ENCODE measurements around the gene CFAP410.

Gene CFAP410

DNA sequence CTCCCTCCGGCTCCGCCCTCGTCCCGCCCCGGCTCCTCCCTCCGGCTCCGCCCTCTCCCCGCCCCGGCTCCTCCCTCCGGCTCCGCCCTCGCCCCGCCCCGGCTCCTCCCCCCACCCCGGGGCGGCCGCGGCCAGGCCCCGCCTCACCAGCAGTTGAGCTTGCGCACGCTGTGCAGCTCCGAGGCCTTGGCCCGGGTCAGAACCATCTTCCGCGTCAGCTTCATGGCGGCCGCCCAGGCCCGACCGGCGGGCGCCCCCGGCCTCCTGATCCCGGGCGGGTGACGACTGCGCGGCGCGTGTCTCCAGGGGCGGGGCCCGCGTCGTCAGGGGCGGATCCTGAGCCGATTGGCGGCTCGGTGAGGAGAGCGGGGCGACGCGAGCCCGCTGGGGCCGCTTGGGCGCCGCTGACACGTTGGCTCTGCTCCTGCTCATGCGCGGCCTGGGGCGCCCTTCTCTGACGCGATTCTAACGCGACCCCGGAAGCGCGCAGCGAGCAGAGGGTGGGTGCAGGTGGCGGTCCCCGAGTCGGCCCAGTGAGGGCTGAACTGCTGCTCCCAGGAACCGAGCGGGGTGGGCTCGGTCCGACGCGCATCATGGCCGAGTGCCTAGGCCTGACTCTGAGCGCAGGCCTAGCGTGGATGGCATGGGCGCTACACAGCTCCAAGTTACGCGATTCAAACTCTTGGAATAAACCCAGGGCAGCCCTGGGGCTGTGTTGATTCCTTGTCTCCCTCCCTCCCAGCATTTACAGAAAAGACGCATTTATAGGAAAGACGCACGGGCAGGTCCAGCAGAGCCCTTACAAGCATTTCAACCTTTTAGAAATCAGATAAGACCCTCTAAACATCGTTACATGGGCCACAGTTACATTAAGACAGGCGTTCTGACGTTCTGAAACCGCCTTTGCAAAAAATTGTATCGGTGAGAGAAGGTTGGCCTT lies at the start of gene CFAP410:
TSS of gene CFAP410 (minus strand) at position 420 of the 940 bp plus-strand sequence. CDS start at position 224, 196 bp downstream.
- peak; percentile 98 for DNase-seq (ENCODE audit: low spot score)

DNA sequence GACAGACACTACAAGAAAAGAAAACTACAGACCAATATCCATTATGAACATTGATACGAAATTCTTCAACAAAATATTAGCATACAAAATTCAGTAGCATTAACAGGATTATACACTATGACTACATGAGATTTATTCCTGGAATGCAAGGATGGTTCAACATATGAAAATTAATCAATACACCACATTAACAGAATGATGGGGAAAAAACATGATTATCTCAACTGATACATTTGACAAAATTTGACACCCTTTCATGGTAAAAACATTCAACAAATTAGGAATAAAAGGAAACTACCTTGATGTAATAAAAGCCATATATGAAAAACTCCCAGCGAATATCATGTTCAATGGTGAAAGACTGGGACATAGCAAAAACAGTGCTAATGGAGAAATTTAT lies 45.8 kb upstream of the CFAP410 start:
- no peak for DNase-seq (ENCODE audit: low spot score)

DNA sequence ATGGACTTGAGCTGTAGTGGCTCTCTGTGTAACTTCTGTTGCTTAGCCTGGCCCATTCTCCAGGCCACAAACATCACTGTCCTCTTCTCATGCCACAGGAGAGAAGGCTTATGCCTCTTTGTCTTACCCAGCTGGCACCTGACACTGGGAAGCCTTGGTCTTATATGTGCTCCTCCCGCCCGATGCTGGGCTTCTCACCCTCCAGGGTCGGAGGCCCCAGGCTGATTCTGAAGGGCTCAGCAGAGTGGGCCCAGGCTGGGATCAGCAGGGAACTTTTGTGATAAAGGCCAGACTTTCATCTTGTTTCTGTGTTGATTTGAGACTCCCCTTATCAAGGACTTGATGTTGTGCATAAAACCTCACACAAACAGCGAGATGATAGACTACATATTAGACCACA lies 44.0 kb upstream of the CFAP410 start:
- no peak for DNase-seq (ENCODE audit: low spot score)

DNA sequence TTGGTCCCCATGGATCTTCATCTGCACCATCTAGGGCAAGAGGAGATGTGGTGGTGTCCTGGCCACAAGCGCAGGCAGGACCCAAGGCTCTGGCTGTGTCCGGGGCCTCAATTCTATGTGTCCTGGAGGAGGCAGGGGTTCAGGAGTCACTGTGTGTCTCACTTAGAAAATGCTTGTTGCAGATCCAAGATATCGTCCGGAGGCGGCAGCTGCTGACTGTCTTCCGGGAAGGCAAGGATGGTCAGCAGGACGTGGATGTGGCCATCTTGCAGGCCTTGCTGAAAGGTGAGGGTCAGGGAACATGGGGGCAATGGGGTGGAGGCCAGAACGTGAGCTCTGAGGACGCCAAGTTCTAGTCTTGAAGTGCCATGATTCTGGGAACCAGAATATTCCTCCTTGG lies 43.3 kb upstream of the CFAP410 start:
- no peak for DNase-seq (ENCODE audit: low spot score)

DNA sequence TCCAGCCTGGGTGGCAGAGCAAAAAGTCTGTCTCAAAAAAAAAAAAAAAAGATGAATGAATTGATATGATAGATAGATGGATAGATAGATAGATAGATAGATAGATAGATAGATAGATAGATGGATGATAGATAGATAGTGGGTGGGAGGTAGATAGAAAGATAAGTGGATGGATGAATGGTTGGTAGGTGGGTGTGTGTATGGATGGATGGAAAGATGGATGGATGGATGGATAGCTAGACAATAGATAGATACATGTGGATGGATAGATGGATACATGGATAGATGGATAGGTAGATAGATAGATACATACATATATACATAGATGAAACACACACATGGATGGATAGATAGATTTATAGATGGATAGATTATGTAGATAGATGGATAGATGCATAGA lies 42.7 kb upstream of the CFAP410 start:
- no peak for DNase-seq (ENCODE audit: low spot score)

DNA sequence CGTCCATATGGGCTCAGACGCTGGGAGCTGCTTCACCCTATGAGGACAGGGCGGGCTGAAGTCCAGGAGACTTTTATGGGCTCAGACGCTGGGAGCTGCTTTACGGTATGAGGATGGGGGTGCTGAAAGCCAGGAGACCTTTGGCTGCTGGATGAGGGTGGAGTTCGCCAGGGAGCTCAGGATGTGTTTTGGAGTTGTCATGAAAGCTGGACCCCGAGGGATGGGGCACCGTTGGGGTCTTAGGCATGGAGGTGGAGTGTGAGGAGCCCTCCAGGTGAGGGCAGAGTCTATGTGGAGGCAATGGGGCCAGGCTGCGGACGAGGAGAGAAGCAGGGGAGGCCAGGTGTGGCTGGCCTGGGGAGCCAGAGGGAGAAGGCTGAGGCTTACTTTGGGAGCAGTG lies 41.7 kb upstream of the CFAP410 start:
- DNase-seq (ENCODE audit: low spot score) = no peak

DNA sequence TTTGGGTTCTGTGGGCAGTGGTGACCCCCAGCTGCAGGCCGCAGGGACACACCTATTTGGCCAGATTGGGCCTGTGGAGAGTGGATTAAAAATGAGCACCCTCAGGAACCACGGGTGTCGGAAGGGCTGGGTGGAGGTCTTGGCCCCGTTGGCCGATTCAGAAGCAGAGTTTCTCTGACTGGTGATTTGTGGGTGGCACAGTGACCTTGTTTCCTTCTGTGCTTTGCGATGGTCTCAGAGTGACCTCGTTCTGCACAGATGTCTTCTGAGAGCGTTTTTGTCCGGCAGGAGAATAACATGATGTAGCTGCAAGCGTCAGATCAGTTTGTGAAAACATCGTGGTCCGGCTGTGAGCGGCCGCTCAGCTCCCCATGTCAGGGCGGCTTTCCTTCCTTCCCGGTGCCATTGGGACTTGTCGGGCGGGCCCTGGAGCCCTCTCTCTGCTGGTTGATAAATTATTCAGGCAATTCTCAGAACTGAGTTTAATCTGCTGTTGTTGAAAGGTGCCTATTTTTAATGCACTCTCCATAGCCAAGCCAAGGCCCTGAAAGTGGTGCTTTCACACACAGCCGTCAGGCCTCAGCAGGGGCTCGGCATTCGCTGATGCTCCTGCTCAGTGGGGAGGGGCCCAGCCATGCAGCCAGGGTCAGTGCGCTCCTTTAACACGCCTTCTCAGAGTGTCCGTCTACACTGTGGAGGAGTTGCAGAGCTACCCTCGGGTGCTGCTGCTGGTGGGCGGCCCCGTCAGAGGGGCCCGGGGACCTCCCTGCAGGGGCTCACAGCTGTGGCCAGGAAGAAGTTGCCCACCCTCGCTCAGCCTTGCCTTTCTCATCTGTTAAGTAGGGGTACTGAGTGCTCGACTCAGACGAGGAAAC lies 41.0 kb upstream of the CFAP410 start:
- DNase-seq (ENCODE audit: low spot score) = no peak

DNA sequence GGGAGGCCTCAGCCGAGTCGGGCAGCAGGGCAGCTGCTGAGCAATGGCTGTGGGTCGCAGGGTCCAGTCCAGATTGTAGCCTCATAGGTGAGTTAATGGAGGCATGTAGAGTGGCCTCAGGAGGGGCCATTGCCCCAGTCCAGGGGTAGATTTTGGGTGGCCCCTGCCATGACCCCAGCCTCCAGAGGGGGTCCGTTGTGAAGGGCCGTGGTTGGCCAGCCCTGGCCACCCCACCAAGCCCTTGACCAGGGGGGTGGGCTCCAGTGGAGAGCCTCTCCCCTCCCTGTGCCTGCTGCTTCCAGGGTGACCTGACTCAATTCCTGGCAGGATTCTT lies 40.3 kb upstream of the CFAP410 start:
- no peak for DNase-seq (ENCODE audit: low spot score)

DNA sequence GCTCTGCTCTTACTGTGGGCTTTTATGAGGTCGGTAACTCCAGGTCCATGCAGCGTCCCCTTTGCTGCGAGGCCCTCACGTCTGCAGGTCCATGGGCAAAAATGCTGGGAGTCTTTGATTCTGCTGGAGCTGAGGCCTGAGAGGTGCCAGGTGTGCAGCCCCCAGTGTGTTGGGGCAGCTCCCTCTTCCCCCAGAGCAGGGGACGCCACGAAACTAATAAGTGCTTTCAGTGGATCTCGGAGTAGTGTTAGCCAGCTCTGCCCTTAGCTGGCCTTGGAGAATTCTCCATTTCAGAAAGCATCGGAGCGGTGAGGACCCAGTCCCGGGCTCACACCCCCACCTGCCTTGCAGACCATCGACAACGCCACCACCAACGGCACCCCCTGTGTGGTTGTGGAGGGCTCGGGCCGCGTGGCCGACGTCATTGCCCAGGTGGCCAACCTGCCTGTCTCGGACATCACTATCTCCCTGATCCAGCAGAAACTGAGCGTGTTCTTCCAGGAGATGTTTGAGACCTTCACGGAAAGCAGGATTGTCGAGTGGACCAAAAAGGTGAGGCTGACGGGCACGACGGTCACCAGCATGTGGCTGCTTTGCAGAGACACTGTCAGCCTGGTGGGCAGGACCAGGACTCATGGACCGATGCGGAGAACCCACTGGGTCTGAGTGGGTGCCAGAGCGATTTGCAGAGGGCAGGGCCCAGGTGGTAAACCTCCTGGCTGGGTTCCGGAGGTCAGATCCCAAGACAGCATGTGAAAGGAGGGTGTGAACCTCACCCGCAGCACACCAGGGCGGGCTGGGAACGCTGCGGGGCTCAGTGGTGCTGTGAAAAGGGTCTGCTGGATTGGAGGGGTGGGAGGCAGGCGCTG lies 39.7 kb upstream of the CFAP410 start:
- no peak for DNase-seq (ENCODE audit: low spot score)

DNA sequence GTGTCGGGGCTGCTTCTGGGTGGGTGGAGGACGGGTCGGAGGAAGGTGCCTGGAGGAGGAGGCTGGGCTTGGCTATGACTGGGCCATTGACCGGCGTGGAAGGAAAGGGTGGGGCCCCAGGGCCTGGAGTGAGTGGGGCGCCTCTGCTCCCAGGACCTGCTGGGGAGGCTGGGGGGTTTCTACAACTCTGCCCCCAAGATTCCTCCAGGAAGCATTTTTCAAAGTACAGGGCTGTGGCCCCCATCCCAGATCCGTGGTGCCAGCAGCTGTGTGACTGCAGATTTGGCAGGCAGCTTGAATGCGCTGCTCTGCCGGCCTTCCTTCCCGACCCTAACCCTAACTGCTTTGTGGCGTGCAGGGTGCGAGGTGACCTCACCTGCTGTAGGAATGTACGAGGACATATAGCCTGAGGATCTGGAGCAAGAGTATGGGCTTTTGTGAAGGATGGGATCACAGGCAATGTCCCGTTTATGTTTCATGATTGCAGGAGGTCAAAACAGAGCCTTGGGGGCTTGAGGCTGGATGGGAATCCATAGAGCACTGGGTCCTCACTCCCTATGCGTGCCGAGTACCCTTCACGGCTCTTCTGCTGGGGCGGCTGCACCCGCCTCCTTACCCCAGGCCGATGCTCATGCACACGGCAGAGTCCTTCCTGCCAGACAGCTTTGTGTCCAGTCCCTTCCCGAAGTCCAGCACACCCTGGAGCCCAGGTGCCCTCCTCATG lies 38.9 kb upstream of the CFAP410 start:
- DNase-seq (ENCODE audit: low spot score) = no peak

DNA sequence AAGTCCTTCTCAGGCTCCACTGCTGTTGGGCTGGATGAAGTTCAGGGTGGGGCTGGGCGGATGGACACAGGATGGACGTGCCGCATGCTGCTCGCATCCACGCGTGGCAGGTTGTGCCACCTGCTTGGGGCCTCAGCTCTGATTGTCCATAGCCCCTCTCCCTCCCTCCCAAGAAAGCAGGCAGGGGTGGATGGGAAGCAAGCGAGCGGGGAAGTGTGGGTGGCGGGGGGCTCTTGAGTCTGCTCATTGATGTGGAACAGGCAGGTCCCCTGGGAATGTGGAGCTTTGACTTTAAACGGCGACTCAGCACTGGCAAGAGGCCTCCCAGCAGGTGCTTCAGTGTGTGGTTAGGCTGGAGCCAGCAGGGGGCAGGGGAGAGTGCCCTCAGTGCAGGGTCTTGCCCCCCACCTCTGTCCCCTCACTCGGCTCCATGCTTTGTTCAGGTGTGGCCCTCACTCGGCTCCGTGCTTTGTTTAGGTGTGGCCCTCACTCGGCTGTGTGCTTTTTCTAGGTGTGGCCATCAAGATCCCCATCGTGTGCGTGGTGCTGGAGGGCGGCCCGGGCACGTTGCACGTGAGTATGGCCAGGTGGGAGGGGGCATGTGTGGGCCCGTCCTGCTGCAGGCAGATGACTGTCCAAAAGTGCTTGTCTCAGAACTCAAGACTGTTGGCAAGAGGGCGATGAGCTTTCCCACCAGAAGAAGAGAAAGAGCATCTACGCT lies 38.2 kb upstream of the CFAP410 start:
- no peak for DNase-seq (ENCODE audit: low spot score)

DNA sequence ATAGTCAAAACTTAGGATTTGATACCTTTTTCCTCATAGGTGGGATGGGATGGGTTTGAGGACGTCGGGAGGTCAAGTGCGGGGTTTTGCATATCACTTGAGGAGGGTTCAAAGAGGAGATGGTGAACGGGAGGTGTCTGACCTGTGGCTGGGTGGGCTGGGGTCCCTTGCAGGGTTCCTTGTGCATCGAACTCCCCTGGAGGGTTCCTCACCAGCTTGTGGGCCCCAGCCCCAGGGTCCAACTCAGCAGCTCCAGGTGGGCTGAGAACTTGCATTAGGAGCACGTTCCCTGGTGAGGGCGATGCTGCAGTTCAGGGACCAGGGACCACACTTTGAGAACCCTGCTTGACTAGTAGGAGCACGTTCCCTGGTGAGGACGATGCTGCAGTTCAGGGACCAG lies 37.4 kb upstream of the CFAP410 start:
- DNase-seq (ENCODE audit: low spot score) = no peak

DNA sequence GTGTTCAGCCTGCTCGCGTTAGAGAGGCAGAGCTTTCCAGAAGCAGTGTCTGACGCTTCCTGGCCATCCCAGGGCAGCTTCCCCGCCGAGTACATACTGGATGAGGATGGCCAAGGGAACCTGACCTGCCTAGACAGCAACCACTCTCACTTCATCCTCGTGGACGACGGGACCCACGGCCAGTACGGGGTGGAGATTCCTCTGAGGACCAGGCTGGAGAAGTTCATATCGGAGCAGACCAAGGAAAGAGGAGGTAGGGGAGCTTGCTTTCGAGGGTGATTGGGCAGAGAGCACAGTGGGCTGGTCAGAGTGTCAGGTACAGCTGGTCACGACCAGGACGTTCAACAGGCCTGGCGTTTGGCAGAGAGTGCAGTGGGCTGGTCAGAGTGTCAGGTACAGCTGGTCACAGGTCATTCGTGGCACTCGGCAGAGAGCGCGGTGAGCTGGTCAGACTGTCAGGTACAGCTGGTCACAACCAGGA lies 36.6 kb upstream of the CFAP410 start:
- DNase-seq (ENCODE audit: low spot score) = no peak

DNA sequence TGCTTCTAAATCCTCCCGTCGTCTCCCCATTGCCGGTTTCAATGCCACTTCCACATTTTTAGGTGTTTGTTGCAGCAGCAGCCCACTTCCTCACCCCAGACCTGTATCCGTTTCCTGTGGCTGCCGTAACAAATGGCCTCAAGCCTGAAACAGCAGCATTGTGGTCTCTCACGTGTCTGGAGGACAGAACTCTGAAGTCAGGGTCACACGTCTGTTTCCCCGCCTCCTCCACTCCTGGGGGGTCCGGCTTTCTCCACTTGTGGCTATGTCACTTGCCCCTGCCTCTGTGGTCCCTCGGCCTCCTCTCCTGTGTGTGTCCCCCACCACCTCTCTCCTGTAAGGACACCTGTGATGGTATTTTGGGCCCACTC lies 36.1 kb upstream of the CFAP410 start:
- DNase-seq (ENCODE audit: low spot score) = no peak

DNA sequence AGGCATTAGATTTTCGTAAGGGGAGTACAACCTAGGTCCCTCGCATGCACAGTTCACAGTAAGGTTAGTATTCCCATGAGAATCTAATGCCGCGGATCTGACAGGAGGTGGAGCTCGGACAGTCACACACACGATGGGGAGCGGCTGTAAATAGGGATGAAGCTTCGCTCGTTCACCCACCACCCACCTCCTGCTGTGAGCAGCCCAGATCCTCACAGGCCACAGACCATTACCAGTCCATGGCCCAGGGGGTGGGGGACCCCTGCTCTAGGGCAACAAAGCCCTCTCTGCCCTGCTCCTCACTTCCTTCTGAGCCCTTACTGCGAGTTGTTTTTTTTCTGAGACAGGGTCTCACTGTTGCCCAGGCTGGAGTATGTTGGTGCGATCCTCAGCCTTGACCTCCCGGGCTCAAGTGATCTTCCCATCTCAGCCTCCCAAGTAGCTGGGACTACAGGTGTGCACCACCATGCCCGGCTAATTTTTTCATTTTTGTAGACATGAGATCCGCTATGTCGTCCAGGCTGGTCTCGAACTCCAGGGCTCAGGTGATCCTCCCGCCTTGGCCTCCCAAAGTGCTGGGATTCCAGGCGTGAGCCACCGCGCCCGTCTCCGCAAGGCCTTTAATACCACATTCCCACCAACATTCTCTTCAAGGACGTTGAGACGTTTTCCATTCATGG lies 35.6 kb upstream of the CFAP410 start:
- no peak for DNase-seq (ENCODE audit: low spot score)

DNA sequence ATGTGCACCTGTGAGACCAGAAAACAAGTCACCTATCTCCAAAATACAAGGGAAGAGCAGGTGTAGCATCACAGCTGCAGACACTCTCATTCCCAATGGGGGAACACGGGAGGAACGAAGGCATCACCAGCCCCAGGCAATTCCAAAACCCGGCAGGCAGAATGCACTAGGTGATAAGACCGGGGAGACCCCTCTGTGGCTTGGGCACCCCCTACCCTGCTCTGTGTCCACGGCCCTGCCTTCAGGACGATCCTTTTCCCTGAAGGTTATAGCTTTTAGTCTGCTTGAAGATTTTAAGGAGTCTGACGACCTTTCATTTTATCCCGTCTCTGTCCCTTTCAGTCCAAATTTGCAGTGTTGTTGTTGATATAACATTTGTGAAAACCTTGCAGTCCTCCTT lies 33.4 kb upstream of the CFAP410 start:
- no peak for DNase-seq (ENCODE audit: low spot score)

DNA sequence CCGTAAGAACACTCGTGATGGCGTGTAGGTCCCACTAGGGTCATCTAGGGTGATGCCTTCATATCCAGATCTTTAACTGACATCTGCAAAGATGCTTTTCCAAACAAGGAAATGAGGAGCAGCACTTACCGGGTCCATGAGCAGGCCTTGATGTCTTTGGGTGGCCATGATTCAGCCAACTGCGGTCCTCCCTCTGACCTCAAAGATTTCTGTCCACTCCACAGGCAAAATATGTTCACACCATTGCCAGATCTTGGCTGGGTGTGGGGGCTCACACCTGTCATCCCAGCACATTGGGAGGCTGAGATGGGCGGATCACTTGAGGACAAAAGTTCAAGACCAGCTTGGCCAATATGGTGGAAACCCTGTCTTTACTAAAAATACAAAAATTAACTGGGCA lies 32.4 kb upstream of the CFAP410 start:
- no peak for DNase-seq (ENCODE audit: low spot score)

DNA sequence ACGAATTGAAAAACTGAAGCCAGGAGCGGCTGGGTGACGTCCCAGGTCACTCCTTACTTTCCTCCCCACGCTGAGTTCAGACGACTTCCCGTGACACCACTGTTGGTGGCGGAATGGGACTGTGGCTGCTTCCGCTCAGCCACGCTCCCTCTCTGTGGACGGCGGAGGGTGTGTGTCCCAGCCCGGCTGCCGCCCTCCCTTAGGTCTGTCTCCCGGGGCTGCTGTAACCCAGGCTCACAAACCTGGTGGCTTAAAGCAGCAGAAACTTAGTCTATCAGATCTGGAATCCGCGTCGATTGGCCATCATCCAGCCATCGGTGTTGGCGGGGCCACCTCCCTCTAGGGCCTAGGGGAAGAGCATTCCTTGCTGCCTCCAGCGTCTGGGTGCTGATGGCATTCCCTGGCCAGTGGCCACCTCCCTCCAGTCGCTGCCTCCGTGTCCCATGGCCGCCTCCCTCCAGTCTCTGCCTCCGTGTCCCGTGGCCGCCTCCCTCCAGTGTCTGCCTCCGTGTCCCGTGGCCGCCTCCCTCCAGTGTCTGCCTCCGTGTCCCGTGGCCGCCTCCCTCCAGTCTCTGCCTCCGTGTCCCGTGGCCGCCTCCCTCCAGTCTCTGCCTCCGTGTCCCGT lies 31.7 kb upstream of the CFAP410 start:
- DNase-seq (ENCODE audit: low spot score) = no peak

DNA sequence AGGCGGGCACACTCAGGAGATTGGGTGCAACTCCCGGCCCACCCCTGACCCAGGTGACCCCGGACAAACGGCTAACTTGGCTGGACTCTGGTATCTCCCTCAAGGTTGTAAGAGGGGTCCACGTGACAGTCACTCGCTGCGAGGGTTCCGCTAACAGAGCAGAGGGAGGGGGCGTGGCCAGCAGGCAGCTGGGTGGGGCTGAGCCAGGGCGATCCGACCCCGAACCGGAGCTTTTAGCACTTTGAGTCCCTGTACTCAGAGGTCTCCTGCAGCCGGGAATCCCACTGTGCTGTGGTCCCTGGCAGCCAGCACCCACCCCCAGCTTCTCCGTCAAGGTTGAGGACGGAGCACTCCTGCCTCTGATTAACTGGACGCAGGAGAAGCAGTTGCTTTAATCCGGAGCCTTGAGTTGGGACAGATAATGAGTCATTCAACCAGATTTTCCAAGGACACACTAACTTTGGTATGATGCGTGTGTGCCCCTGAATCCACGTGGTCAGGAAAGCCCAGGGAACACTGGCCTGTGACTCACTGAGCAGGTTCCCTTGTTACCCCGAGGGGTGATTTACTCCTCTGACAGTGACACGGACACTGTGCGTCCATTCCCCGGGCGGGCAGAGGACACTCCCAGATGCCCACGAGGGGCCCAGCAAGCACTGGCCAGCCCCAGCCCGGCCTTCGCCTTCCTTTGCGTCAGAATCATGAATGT lies 31.0 kb upstream of the CFAP410 start:
- DNase-seq (ENCODE audit: low spot score) = peak; percentile 71

Measured in AG08396 (cell line).